ENCODE results near the gene C11orf86.
A peak's percentile ranks its signal among the peaks of the same experiment; 100 is the strongest.
"Not testable (repeated sequence)": the region's sequence is repeated elsewhere in the genome, so short reads cannot be mapped to it uniquely, and the experiment has no call there.

The C11orf86 gene, protein sequence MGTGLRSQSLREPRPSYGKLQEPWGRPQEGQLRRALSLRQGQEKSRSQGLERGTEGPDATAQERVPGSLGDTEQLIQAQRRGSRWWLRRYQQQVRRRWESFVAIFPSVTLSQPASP

DNA sequence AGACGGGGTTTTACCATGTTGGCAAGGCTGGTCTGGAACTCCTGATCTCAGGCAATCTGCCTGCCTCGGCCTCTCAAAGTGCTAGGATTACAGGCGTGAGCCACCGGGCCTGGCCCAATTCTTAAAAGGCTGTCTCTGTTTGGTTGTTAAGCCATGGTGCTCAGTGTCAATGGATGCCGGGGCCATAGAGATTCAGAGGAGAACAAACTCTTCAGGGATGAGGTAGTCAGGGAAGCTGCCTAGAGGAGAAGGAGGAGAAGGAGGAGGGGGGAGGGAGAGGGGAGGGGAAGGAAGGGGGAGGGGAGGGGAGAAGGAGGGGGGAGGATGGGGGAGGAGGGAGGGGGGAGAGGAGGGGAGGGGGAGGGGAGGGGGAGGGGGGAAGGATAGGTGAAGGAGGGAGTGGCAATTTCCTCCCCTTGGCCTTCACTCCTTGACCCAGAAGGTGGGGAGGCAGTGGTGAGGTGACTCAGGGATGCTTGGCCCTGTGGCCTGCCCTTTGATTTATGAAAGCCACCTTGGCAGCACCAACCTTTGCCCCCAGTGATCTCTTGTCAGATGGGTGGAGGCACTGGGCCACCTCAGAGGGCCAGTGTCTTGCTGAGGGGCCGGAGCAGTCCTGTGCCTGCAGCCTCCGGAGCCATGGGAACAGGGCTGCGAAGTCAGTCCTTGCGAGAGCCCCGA lies at the start of gene C11orf86:
Gene C11orf86 (plus strand): TSS at position 581 of the 681 bp plus-strand sequence. CDS start 59 bp downstream, at position 640.
- DNase-seq (ENCODE audit: low read depth): no peak

GRCh38 chr11:66929753-66930152 lies 45.4 kb upstream of the C11orf86 start:
- DNase-seq (ENCODE audit: low read depth): no peak

GRCh38 chr11:66932543-66932942 lies 42.6 kb upstream of the C11orf86 start:
- DNase-seq (ENCODE audit: low read depth): no peak

GRCh38 chr11:66933531-66933930 lies 41.6 kb upstream of the C11orf86 start:
- DNase-seq (ENCODE audit: low read depth): no peak

DNA sequence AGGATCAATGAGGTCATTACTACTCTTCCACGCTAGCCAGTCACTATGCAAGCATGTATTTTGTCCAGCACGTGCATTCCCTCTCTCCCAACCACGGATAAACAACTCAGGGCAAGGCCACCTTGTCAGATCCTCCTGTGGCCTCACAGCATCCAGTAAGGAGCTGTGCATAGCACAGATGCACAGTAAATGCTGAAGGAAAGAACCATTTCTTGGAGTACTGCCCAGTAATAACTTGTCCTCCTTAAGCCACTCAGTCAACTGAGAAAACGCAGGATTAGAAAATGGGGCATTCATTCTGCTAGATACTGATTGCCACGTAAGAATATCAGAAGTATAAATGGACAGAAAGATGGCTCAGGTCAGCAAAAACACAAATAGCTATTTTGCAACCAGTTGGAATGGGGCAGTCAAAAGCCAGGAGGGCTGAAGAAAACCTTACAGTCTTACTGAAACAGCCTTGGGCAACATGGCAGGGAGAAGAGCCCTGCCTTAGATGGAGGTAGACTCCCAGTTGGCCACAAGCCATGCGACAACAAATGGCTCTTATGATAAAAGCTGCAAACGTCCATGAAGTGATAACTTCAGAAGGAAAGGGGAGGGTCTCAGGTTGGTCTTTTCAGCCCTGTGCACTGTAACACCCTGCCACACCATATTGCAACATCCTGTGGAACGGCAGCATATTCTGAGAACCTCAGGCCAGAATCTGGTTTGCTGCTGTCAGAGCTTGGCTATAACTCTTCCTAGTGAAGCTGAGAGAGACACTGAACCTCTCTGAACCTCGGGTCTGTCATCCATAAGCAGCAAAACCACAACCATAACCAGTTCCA lies 39.9 kb upstream of the C11orf86 start:
- DNase-seq (ENCODE audit: low read depth): peak; percentile 49

GRCh38 chr11:66936311-66936711 lies 38.8 kb upstream of the C11orf86 start:
- no peak for DNase-seq (ENCODE audit: low read depth)

GRCh38 chr11:66937193-66937733 lies 37.8 kb upstream of the C11orf86 start:
- no peak for DNase-seq (ENCODE audit: low read depth)

DNA sequence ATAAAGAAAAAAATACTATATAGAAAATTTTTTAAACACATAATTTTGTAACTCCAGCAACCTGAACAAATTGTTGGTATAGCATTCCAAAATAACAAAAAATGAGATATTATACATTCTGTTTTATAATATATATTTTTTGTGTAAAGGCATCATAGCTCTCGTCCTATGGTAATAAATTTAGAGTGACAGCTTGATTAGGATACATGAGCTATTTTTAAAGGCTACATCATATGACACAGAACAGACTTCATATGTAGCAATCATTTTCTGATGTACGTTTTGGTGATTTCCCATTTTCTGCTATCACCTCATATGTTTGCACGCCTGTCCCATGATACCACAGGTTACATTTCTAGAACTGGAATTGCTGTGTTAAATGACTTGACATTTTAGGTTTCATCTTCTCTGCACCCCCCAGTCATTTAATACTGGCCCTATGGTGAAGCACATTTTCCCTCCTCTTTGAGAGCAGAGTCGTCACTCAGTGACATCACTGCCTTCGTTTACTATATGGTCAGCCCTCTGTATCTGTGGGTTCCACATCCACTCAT lies 36.4 kb upstream of the C11orf86 start:
- DNase-seq (ENCODE audit: low read depth): no peak

GRCh38 chr11:66950112-66950535 lies 25.0 kb upstream of the C11orf86 start:
- DNase-seq (ENCODE audit: low read depth): peak; percentile 65

GRCh38 chr11:66951135-66951534 lies 24.0 kb upstream of the C11orf86 start:
- no peak for DNase-seq (ENCODE audit: low read depth)

- DNase-seq (ENCODE audit: low read depth): no peak
Measured at GRCh38 chr11:66951927-66952337, 23.2 kb upstream of the C11orf86 start.

GRCh38 chr11:66953081-66953833 lies 21.8 kb upstream of the C11orf86 start:
- DNase-seq (ENCODE audit: low read depth): no peak

DNA sequence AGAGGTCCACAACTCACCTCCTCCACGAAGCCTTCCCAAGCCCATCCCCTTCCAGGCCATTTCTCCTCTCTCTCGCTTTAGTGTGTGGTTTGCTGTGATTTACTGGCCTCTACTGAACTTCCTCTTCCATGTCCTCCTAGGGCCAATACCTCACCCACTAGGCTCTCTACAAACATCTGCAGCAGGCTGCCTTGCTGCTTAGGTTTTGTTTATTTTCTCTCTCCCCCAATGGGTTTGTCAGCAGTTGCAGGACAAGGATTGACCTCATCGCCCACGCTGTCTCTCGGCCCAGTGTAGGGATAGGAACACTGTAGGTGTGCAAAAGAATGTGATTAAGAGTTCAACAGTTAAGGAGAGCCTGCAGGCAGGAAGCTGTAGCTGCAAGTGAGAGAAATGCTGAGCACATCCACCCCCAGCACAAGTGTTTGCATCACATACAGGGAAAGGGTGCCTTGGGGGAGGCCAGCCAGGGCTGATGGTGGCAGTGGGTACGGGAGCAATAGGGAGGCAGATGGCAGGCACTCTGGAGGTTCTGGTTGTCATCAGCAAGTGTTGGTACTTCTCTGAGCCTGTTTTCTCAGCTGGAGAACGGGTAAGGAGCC lies 18.3 kb upstream of the C11orf86 start:
- DNase-seq (ENCODE audit: low read depth): no peak

GRCh38 chr11:66957971-66958231 lies 17.2 kb upstream of the C11orf86 start:
- DNase-seq (ENCODE audit: low read depth): no peak

DNA sequence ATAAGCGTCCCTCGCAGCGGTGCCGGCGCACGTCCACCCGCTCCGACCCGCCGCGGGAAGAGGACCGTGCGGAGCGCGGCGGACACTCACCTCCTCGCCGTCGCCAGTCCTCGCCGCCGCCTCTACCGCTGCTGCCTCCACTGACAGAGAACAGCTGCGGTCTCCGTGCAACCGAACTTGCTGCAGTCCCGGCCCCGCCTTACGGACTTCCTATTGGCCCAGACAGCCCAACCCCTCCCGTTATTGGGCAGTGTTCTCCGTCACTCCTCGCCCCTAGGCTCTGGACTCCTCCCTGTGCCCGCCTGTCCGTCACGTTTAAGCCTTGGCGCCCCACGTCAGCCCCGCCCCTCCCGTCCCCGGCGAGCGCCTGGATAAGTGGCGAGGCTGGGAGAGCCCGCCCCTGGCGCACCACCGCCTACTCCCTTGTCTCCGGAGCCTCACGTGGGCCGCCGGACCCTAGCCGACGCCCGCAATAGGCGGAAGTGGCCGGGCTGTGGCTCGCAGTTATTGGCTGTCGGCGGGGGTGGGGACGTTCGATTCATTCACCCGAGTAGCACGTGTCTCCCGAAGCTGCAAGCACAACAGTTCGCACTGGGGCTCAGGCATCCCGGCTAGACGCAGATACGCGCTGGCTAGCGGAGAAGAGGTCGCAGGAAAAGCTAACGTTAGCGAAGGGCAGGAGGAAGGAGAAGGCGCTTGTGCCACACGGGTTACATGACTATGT lies 16.7 kb upstream of the C11orf86 start, which contains the start of gene PC:
Gene PC (minus strand): TSS at position 152 of the 724 bp plus-strand sequence. CDS start 86,224 bp downstream, outside the sequence.
- DNase-seq (ENCODE audit: low read depth): peak; percentile 99

- no peak for DNase-seq (ENCODE audit: low read depth)
Measured at GRCh38 chr11:66958956-66959274, 16.2 kb upstream of the C11orf86 start.

- not testable (repeated sequence) for DNase-seq (ENCODE audit: low read depth)
Measured at GRCh38 chr11:66961691-66962213, 13.4 kb upstream of the C11orf86 start.

DNA sequence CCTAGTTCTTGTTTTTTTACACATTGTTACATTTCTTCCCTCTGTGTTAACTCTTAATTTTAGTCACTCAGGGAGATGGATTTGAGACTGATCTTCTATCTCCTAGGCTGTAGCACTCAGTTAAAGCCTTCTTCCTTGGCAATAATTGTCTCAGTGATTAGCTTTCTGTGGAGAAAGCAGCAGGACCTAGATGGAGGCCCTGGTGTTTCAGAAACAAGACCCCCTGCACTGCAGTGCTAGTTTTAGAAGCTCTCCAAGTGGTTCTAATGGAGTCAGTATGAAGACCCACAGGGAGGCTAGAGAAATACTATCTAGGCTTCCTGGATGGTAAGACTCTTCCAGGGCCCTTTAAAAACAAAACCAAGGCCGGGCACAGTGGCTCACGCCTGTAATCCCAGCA lies 12.9 kb upstream of the C11orf86 start:
- no peak for DNase-seq (ENCODE audit: low read depth)

GRCh38 chr11:66962801-66963200 lies 12.3 kb upstream of the C11orf86 start:
- no peak for DNase-seq (ENCODE audit: low read depth)

GRCh38 chr11:66964495-66964894 lies 10.6 kb upstream of the C11orf86 start:
- no peak for DNase-seq (ENCODE audit: low read depth)

GRCh38 chr11:66966351-66966750 lies 8.8 kb upstream of the C11orf86 start:
- DNase-seq (ENCODE audit: low read depth): no peak
